HG03558 (cell line): ENCODE results near the gene CPLANE1.

Source experiments
- ATAC-seq: cut with Tn5 transposase; IDR thresholded peaks from one replicate; pipeline ENCODE4 v1.9.1; 2021; ENCODE audit warnings: moderate number of reproducible peaks; ENCODE audit not compliant: unreplicated experiment; ENCODE audit errors: extremely low read depth

The CPLANE1 gene

DNA sequence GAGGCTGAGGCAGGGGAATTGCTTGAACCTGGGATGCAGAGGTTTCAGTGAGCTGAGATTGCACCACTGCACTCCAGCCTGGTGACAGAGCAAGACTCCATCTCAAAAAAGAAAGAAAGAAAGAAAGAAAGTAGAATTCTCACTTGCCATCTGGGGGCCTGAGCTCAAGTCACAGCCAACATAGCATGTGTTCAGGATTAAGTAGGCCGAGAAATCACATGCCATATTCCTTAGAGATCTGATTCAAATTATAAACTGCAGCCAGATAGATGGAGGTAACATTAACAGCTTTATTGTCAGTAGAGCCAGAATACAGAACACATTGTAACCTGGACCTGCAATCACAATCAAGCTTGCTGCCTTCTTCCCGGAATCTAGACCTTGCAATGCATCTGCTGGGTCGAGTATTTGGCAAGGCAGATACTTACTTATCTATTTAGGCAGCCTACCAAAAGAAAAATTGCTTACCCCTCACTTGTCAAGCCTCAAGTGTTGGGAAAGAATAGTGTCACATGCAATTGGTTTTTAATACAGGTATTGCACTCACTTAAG lies 173.7 kb downstream of the CPLANE1 start:
- ATAC-seq = no peak

GRCh38 chr5:37071901-37072581 lies 177.1 kb downstream of the CPLANE1 start:
- ATAC-seq = no peak

- ATAC-seq = no peak
Measured at GRCh38 chr5:37071487-37071886, 177.7 kb downstream of the CPLANE1 start.

DNA sequence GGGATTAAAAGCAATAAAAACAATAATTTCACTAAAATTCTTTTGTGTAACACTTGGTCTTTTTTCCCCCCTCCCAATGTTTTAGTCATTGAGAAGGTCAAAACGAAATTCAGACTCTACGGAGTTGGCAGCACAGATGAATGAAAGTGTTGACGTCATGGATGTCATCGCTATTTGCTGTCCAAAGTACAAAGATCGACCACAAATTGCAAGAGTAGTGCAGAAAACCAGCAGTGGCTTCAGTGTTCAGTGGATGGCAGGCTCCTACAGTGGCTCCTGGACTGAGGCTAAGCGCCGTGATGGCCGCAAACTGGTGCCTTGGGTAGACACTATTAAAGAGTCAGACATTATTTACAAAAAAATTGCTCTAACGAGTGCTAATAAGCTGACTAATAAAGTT lies 184.7 kb downstream of the CPLANE1 start:
- no peak for ATAC-seq

DNA sequence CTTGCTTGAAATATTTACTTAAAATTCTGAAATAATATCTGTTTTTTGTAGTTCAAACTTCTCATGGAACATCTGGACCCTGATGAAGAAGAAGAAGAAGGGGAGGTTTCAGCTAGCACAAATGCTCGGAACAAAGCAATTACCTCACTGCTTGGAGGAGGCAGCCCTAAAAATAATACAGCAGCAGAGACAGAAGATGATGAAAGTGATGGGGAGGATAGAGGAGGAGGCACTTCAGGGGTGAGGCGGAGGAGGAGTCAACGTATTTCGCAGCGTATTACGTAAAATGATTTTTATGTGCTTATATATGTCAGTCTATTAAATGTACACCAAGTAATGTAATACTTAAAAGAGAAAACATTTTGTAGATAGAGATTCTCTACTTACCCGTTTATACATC lies 185.4 kb downstream of the CPLANE1 start:
- ATAC-seq = no peak

DNA sequence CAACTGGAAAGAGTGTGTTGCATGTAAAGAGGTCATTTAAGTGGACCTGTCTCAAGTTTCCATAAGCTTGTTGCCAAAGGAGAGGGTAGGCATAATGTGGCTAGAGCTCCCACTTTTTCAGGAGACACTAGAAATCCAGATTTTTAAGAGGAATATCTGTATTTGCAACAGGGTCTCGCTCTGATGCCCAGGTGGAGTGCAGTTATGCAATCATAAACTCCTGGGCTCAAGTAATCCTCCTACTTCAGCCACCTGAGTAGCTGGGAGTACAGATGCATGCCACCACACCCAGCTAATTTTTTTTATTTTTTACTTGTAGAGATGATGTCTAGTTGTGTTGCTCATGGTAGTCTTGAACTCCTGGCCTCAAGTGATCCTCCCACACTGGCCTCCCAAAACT lies 189.1 kb downstream of the CPLANE1 start:
- ATAC-seq = no peak

- ATAC-seq = no peak
Measured at GRCh38 chr5:37056762-37057161, 192.4 kb downstream of the CPLANE1 start.
